SK-N-MC (cell line): ENCODE measurements around the gene BCAS1.

Experiments used
- DNase-seq: peaks from one replicate; pipeline ENCODE4 v3.0.0-alpha.2; 2011; ENCODE audit warnings: low read depth, low spot score
- H3K27ac ChIP-seq: fragments of 200-600 bp; sonication (generic); 2 replicates; pipeline ENCODE4 v1.5.1; 2016; ENCODE audit warnings: mixed run types
- H3K36me3 ChIP-seq: fragments of 200-600 bp; sonication (generic); 2 replicates; pipeline ENCODE4 v1.6.1; 2017; ENCODE audit warnings: antibody characterized with exemption, low read length, mixed read lengths; ENCODE audit not compliant: insufficient read depth
- H3K4me3 ChIP-seq: fragments of 200-600 bp; sonication (generic); 2 replicates; pipeline ENCODE4 v1.5.1; 2016
- H3K9ac ChIP-seq: fragments of 200-600 bp; sonication (generic); 2 replicates; pipeline ENCODE4 v1.8.0; 2017; ENCODE audit warnings: mixed run types, mixed read lengths; ENCODE audit not compliant: insufficient read length
- H3K9me3 ChIP-seq: fragments of 200-600 bp; sonication (generic); 2 replicates; pipeline ENCODE4 v1.6.1; 2017; ENCODE audit warnings: low read depth, mild to moderate bottlenecking, antibody characterized with exemption, low read length, moderate library complexity, mixed read lengths
- EZH2 ChIP-seq: fragments of 200-600 bp; sonication (generic); IDR thresholded peaks from one replicate; pipeline ENCODE4 v1.6.1; 2017; ENCODE audit warnings: antibody characterized with exemption
- FOXP2 ChIP-seq: optimal IDR thresholded peaks from 2 replicates; pipeline ENCODE3; 2011; ENCODE audit warnings: mild to moderate bottlenecking, moderate library complexity; ENCODE audit not compliant: insufficient read depth; ENCODE audit errors: extremely low read length, control extremely low read depth
- POLR2AphosphoS5 ChIP-seq: IDR thresholded peaks from 2 replicates; pipeline ENCODE4 v1.6.1; 2012; ENCODE audit warnings: mild to moderate bottlenecking, low read depth, low read length, borderline replicate concordance

Gene BCAS1

DNA sequence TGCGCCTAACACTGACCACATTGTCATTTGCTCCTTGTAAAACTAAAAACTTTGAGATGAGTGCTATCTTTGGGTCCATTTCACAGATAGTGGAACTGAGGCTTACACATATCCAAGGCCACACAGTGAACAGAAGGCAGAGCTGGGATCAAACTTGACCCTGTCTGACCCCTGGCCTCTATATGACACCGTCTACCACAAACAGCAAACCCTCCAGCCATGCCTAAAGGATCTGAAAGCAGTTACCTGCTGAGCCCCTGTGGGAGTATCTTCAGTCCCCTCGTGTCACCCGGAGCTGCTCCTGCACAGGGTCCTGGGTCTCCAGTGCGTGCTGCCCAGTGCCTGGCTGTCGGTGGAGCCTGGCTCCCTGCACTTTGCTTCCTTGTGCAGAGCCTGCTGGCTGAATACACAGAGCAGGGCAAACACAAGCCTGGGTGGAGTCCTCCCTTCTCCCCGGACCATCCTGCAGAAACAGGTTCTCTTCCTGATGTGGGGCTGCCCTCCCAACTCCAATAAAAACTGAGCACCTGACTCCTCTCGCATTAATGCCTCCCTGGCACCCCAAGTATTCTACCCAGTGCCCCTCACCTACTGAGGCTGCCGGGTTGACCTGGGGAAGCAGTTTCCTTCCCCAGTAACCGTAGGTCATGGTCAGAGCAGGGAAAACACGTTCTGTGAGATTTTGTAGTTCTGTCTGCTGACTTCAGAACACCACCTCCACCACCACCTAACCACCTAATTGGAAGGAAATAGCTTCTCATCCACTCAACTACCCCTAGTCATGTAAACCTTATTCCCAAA, at the start of gene BCAS1:
TSS of gene BCAS1 (minus strand) at position 408 of the 801 bp plus-strand sequence. CDS start 11,876 bp downstream, outside the sequence.
- DNase-seq = no peak
- no peak within 1 kb of the TSS for H3K27ac ChIP-seq

DNA sequence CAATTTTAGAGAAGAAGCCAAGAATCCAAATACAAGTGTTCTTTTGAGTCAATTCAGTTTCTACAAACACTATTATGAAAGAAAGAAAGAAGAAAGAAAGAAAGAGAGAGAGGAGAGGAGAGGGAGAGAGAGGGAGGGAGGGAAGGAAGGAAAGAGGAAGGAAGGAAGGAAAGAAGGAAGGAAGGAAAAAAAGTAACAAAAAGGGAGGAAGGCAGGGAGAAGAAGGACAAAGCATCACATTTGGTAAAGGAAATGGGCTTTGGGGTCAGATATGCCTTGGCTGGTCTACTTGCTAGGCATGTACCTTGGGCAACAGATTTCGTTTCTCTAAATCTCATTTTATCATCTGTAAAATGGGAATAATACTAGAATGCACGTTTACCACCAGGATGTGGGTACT, 49.4 kb upstream of the BCAS1 start:
- no peak overlapping the region for H3K9ac ChIP-seq
- H3K27ac ChIP-seq = no peak overlapping the region
- H3K4me3 ChIP-seq = no peak overlapping the region
- no peaks in the 10 kb centered on the region for H3K9me3 ChIP-seq
- no peak for DNase-seq
- no peaks in the 10 kb centered on the region for H3K36me3 ChIP-seq
- TF ChIP-seq POLR2AphosphoS5 (no peak), FOXP2 (no peak), EZH2 (no peak)

More for the DNA sequence above, at the start of gene BCAS1:
- H3K9ac ChIP-seq = no peak within 1 kb of the TSS
- TF ChIP-seq FOXP2 = no peak
- TF ChIP-seq POLR2AphosphoS5 = no peak
- no peak for TF ChIP-seq EZH2
- no peaks in the 10 kb centered on the region for H3K9me3 ChIP-seq
- no peak within 1 kb of the TSS for H3K4me3 ChIP-seq
- no peaks in the 10 kb centered on the region for H3K36me3 ChIP-seq

GRCh38 chr20:54118220-54119001, 48.0 kb upstream of the BCAS1 start:
- DNase-seq = no peak
- no peak overlapping the region for H3K9ac ChIP-seq
- H3K4me3 ChIP-seq = no peak overlapping the region
- no peaks in the 10 kb centered on the region for H3K9me3 ChIP-seq
- no peak overlapping the region for H3K27ac ChIP-seq
- no peaks in the 10 kb centered on the region for H3K36me3 ChIP-seq
- TF ChIP-seq EZH2 = no peak
- no peak for TF ChIP-seq FOXP2
- no peak for TF ChIP-seq POLR2AphosphoS5

DNA sequence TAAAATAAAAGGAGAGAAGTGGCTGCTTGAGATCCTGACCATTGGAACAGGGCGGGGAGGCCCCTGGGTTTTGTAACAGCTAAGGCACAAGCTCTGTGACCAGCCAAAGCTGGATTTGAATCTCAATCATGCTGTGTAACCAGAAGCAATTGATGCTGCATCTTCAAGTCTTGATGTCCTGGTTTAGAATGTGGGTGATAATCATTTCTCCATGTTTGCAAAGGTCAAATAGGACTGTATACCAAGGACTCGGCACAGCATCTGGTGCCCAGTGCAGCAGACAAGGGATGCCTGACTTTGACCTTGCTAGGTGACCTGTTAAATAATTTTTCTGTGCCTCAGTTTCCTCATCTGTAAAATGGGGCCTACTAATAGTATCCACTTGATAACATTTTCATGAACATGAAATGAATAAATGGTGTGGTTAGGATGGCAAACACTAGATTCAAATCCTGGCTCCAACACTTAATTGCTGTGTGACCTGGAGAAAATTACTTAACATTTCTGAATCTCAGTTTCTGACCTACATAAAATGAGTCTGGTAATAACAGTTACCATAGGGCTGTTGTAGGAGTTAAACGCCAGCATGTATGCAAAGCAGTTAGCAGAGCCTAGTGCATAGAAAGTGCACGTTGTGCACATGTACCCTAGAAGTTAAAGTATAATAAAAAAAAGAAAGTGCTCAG, 46.3 kb upstream of the BCAS1 start:
- Histone ChIP-seq H3K36me3 (no peaks in the 10 kb centered on the region), H3K27ac (no peak overlapping the region), H3K4me3 (no peak overlapping the region), H3K9me3 (no peaks in the 10 kb centered on the region), H3K9ac (no peak overlapping the region)
- DNase-seq = no peak
- TF ChIP-seq POLR2AphosphoS5 = no peak
- TF ChIP-seq FOXP2 = no peak
- no peak for TF ChIP-seq EZH2

GRCh38 chr20:54115172-54115854, 44.9 kb upstream of the BCAS1 start:
- TF ChIP-seq POLR2AphosphoS5 = no peak
- no peak for TF ChIP-seq EZH2
- TF ChIP-seq FOXP2 = no peak
- Histone ChIP-seq H3K27ac (no peak overlapping the region), H3K9ac (no peak overlapping the region), H3K36me3 (no peaks in the 10 kb centered on the region), H3K4me3 (no peak overlapping the region), H3K9me3 (no peaks in the 10 kb centered on the region)
- DNase-seq = no peak

DNA sequence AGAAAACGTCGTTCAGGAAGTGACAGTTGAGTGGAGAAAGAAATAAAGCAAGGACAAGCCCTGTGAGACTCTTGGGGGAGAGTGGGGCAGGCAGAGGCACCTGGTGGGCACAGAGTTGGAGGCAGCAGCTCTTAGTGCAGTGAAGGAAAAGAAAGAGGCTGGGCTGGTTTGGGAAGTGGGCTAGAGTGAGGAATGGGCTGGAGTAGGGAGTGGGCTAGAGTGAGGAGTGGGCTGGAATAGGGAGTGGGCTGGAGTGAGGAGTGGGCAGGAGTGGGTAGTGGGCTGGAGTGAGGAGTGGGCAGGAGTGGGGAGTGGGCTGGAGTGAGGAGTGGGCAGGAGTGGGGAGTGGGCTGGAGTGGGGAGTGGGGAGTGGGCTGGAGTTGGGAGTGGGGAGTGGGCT, 43.7 kb upstream of the BCAS1 start:
- no peak overlapping the region for H3K9ac ChIP-seq
- no peak for DNase-seq
- TF ChIP-seq EZH2 (no peak), FOXP2 (no peak), POLR2AphosphoS5 (no peak)
- no peaks in the 10 kb centered on the region for H3K9me3 ChIP-seq
- H3K36me3 ChIP-seq = no peaks in the 10 kb centered on the region
- H3K27ac ChIP-seq = no peak overlapping the region
- H3K4me3 ChIP-seq = no peak overlapping the region

DNA sequence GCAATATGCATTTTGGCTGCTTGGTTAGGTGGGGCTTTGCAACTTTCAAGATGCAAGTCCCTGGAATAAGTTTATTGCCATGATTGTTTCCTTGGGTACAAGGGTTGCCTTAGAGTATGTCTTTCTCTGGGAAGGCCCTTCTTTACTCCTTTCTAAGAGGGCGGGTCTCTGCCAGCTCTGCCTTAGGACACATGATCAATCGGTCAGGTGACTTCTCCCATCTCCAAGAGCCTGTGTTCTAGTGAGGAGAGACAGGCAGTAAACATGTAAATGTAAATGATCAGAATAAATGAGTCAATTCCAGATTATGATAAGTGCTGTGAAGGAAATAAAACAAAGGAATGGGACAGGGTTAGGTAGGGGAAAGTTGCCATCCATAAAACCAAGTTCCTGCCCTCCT, 43.2 kb upstream of the BCAS1 start:
- H3K27ac ChIP-seq = no peak overlapping the region
- H3K9ac ChIP-seq = no peak overlapping the region
- TF ChIP-seq POLR2AphosphoS5 = no peak
- no peak for TF ChIP-seq FOXP2
- no peak for TF ChIP-seq EZH2
- no peak for DNase-seq
- H3K9me3 ChIP-seq = no peaks in the 10 kb centered on the region
- no peaks in the 10 kb centered on the region for H3K36me3 ChIP-seq
- H3K4me3 ChIP-seq = no peak overlapping the region

GRCh38 chr20:54112221-54112884, 42.0 kb upstream of the BCAS1 start:
- no peak for TF ChIP-seq FOXP2
- TF ChIP-seq POLR2AphosphoS5 = no peak
- TF ChIP-seq EZH2 = no peak
- H3K36me3 ChIP-seq = no peaks in the 10 kb centered on the region
- no peak for DNase-seq
- no peak overlapping the region for H3K4me3 ChIP-seq
- no peak overlapping the region for H3K27ac ChIP-seq
- H3K9ac ChIP-seq = no peak overlapping the region
- H3K9me3 ChIP-seq = no peaks in the 10 kb centered on the region
